HG02759 (cell line): ENCODE measurements around the gene AGAP3.
A peak's percentile ranks its signal among the peaks of the same experiment; 100 is the strongest.
"Not testable (repeated sequence)": the region's sequence is repeated elsewhere in the genome, so short reads cannot be mapped to it uniquely, and the experiment has no call there.

Experiments
- ATAC-seq: cut with Tn5 transposase; IDR thresholded peaks from one replicate; pipeline ENCODE4 v1.9.1; 2021; ENCODE audit warnings: mild to moderate bottlenecking, moderate library complexity; ENCODE audit not compliant: unreplicated experiment

The AGAP3 gene

GRCh38 chr7:151085691-151086620 is at the start of gene AGAP3:
Gene AGAP3, plus strand, starts transcription at chr7:151086475. Its CDS starts 267 bp downstream, at chr7:151086742.
- peak; percentile 52 for ATAC-seq

GRCh38 chr7:151038951-151039849 is 47.1 kb upstream of the AGAP3 start:
- peak; percentile 59 for ATAC-seq

GRCh38 chr7:151039850-151040548 is 46.3 kb upstream of the AGAP3 start:
- ATAC-seq: no peak

GRCh38 chr7:151040616-151041375 is 45.5 kb upstream of the AGAP3 start:
- ATAC-seq: no peak

GRCh38 chr7:151043449-151043848 is 42.8 kb upstream of the AGAP3 start:
- not testable (repeated sequence) for ATAC-seq

GRCh38 chr7:151043959-151044358 is 42.3 kb upstream of the AGAP3 start:
- ATAC-seq: no peak

GRCh38 chr7:151045262-151045661 is 41.0 kb upstream of the AGAP3 start:
- no peak for ATAC-seq

GRCh38 chr7:151045967-151046366 is 40.3 kb upstream of the AGAP3 start:
- no peak for ATAC-seq

- no peak for ATAC-seq
Observed at GRCh38 chr7:151046603-151047573, 39.4 kb upstream of the AGAP3 start.

- no peak for ATAC-seq
Observed at GRCh38 chr7:151047976-151048815, 38.1 kb upstream of the AGAP3 start, which contains the start of gene ASIC3. Gene ASIC3, plus strand, starts transcription at chr7:151048531. Its CDS starts 355 bp downstream, at chr7:151048886.

- ATAC-seq: no peak
Observed at GRCh38 chr7:151048911-151049463, 37.3 kb upstream of the AGAP3 start.

GRCh38 chr7:151051108-151051507 is 35.2 kb upstream of the AGAP3 start:
- no peak for ATAC-seq

- ATAC-seq: no peak
Observed at GRCh38 chr7:151053096-151053495, 33.2 kb upstream of the AGAP3 start.

GRCh38 chr7:151053751-151054150 is 32.5 kb upstream of the AGAP3 start:
- no peak for ATAC-seq

GRCh38 chr7:151056283-151056665 is 30.0 kb upstream of the AGAP3 start:
- ATAC-seq: no peak

GRCh38 chr7:151056666-151057505 is 29.4 kb upstream of the AGAP3 start:
- ATAC-seq: no peak

- peak; percentile 12 for ATAC-seq
Observed at GRCh38 chr7:151057506-151057988, 28.7 kb upstream of the AGAP3 start, which contains the start of gene CDK5. Gene CDK5, minus strand, starts transcription at chr7:151057897. Its CDS starts 49 bp downstream, at chr7:151057848.
